ENCODE measurements around the gene TCEA2. TPM values are rescaled to one million over a fixed set of nuclear protein-coding genes. Genes with fewer than 3 reads are reported as not detected.

Gene TCEA2
- total and polyA plus RNA-seq, 11 donors = 19.2 to 52.1 (median 42.6) TPM

DNA sequence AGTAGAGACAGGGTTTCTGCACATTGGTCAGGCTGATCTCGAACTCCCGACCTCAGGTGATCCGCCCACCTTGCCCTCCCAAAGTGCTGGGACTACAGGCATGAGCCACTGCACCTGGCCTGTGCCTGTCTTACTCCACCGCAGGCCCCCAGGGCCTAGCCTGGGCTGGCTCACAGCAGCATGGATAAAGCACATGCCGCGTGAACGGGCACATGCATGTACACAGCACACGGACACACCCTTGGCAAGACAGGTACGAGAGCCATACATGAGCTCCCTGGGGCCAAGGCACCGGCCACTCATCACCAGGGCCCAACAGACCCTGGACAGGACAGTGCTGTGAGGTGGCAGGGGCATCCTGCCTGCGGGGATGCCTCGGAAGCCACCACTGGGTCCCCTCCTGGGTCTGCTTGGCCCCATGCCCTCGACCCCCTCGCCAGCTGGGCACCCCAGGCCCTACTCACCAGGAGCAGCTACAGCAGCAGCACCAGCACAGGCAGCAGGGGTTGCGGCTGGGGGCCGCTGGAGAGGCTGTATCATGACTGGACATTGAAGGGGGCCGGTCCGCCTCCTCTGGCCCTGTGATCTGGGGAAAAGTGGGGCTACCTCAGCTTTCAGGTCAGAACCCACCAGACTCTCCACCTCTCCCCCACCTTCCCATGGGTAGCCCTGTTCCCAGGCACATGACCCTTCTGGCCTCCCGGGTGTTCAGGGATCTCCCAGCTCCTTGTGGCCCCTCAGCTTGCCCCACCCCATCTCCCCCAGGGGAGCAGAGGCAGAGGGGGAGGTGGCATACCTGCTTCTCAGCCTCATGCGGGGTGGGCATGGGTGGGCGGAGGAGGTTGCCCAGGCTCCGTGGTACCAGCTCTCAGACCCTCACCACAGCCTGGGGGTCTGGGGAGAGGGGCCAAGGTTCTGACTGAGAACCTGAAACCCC, 13.3 kb downstream of the TCEA2 start:
- peaks cover 0 to 33% (median 18%) of the 10 kb centered on the region in 12 donors for H3K4me1 ChIP-seq
- DNase-seq (no peak), ATAC-seq (no peak)
- H3K4me3 ChIP-seq = peak overlapping the region in 8 of 12 donors; percentile 15 to 93 (median 80)
- peak overlapping the region in 1 of 12 donors; percentile 95 for H3K27ac ChIP-seq
- 94 to 99% (median 94%) methylated on average over 7 to 22 of the region's 22 CpGs for WGBS, 4 donors
- no peak for TF ChIP-seq CTCF (IDR thresholded peaks at IDR 0.05)
- no peak for TF ChIP-seq POLR2A (IDR thresholded peaks at IDR 0.05)
- no peaks in the 10 kb centered on the region for H3K9me3 ChIP-seq
- H3K36me3 ChIP-seq = peaks cover 0 to 43% (median 12%) of the 10 kb centered on the region in 9 donors
- intact Hi-C loops (cut with DNase I) = no loop called here
- H3K27me3 ChIP-seq = no peaks in the 10 kb centered on the region

DNA sequence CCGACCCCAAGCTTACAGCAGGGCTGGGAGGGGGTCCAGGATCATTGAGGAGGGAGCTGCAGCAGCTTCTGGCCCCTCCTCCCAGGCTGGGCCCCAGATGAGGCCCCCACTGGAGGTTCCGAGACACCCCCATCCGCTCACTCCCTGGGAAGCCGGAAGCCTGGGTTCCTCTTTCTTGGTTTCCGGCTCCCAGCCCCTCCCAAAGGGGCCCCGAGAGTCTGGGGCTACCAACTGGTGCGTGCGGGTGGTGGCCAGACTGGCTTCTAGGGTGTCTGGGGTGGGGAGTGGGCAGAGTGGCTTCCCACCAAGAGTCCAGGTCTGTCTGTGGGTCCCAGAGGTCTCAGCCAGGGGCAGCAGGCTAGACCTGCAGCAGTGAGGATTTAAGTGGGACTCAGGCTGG, 14.1 kb downstream of the TCEA2 start:
- ATAC-seq (no peak), DNase-seq (peak in 1 of 5 donors; percentile 60)
- H3K27me3 ChIP-seq = no peaks in the 10 kb centered on the region
- peak overlapping the region in 10 of 12 donors; percentile 9 to 93 (median 82) for H3K4me3 ChIP-seq
- peaks cover 0 to 39% (median 12%) of the 10 kb centered on the region in 9 donors for H3K36me3 ChIP-seq
- intact Hi-C loops (cut with DNase I) = no loop called here
- no peak for TF ChIP-seq POLR2A (IDR thresholded peaks at IDR 0.05)
- no peak for TF ChIP-seq CTCF (IDR thresholded peaks at IDR 0.05)
- peaks cover 0 to 40% (median 19%) of the 10 kb centered on the region in 12 donors for H3K4me1 ChIP-seq
- H3K27ac ChIP-seq = peak overlapping the region in 3 of 12 donors; percentile 27 to 95 (median 81)
- no peaks in the 10 kb centered on the region for H3K9me3 ChIP-seq
- 86 to 90% (median 88%) methylated on average over 3 to 8 of the region's 8 CpGs for WGBS, 4 donors

GRCh38 chr20:64077541-64077875, 14.5 kb downstream of the TCEA2 start:
- Histone ChIP-seq H3K4me1 (peaks cover 0 to 44% (median 19%) of the 10 kb centered on the region in 12 donors), H3K36me3 (peaks cover 0 to 35% (median 12%) of the 10 kb centered on the region in 9 donors), H3K27ac (peak overlapping the region in 3 of 12 donors; percentile 27 to 95 (median 81)), H3K4me3 (peak overlapping the region in 10 of 12 donors; percentile 9 to 93 (median 82)), H3K27me3 (no peaks in the 10 kb centered on the region), H3K9me3 (no peaks in the 10 kb centered on the region)
- intact Hi-C loops (cut with DNase I) = no loop called here
- WGBS, 4 donors = 79 to 100% (median 81%) methylated on average over 3 to 7 of the region's 7 CpGs
- ATAC-seq (no peak), DNase-seq (no peak)
- TF ChIP-seq CTCF (IDR thresholded peaks at IDR 0.05) = no peak
- TF ChIP-seq POLR2A (IDR thresholded peaks at IDR 0.05) = no peak

GRCh38 chr20:64077876-64078551, 15.0 kb downstream of the TCEA2 start:
- Histone ChIP-seq H3K4me1 (peaks cover 0 to 47% (median 20%) of the 10 kb centered on the region in 12 donors), H3K36me3 (peaks cover 0 to 34% (median 10%) of the 10 kb centered on the region in 9 donors), H3K9me3 (no peaks in the 10 kb centered on the region), H3K27me3 (no peaks in the 10 kb centered on the region), H3K4me3 (peak overlapping the region in 11 of 12 donors; percentile 24 to 93 (median 82)), H3K27ac (peak overlapping the region in 3 of 12 donors; percentile 81 to 95 (median 91))
- DNase-seq (no peak), ATAC-seq (no peak)
- 63 to 73% (median 68%) methylated on average over 13 to 15 of the region's 15 CpGs for WGBS, 4 donors
- TF ChIP-seq POLR2A (IDR thresholded peaks at IDR 0.05) = no peak
- no peak for TF ChIP-seq CTCF (IDR thresholded peaks at IDR 0.05)
- intact Hi-C loops (cut with DNase I) = no loop called here
